ENCODE measurements around the gene ZNF397.

Gene ZNF397

GRCh38 chr18:35278969-35279368, 38.1 kb downstream of the ZNF397 start:
- Histone ChIP-seq H3K4me2 (ENCODE audit: low read depth, low read length, poor library complexity, severe bottlenecking) (no peak overlapping the region), H3F3A (ENCODE audit: insufficient read depth) (no peaks in the 10 kb centered on the region), H3K27me3 (ENCODE audit: low read length) (no peaks in the 10 kb centered on the region), H2AFZ (ENCODE audit: low read depth, low read length, severe bottlenecking) (no peak overlapping the region), H3K9me2 (replicated peaks; ENCODE audit: insufficient read depth, low read length) (no peaks in the 10 kb centered on the region), H3K9ac (ENCODE audit: low read length) (no peak overlapping the region), H3K4me3 (ENCODE audit: insufficient read depth, low read length, poor library complexity, severe bottlenecking) (no peak overlapping the region), H3K79me2 (ENCODE audit: insufficient read depth, low read length) (peaks cover 9% of the 10 kb centered on the region; the same call in 1 of the 2 replicates), H3K9me3 (ENCODE audit: insufficient read depth, low read length) (peaks cover 29% of the 10 kb centered on the region; the same call in 1 of the 2 replicates), H3K27ac (ENCODE audit: low read depth, low read length) (no peak overlapping the region), H3K36me3 (ENCODE audit: low read length) (peaks cover 15% of the 10 kb centered on the region; the same call in 1 of the 2 replicates), H4K20me1 (ENCODE audit: low read depth, low read length) (no peaks in the 10 kb centered on the region)
- TF ChIP-seq EZH2phosphoT487 (conservative IDR thresholded peaks at IDR 0.05; ENCODE audit: low read length), result no peak
- TF ChIP-seq, protein P1, sequence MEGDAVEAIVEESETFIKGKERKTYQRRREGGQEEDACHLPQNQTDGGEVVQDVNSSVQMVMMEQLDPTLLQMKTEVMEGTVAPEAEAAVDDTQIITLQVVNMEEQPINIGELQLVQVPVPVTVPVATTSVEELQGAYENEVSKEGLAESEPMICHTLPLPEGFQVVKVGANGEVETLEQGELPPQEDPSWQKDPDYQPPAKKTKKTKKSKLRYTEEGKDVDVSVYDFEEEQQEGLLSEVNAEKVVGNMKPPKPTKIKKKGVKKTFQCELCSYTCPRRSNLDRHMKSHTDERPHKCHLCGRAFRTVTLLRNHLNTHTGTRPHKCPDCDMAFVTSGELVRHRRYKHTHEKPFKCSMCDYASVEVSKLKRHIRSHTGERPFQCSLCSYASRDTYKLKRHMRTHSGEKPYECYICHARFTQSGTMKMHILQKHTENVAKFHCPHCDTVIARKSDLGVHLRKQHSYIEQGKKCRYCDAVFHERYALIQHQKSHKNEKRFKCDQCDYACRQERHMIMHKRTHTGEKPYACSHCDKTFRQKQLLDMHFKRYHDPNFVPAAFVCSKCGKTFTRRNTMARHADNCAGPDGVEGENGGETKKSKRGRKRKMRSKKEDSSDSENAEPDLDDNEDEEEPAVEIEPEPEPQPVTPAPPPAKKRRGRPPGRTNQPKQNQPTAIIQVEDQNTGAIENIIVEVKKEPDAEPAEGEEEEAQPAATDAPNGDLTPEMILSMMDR (IDR thresholded peaks at IDR 0.05; ENCODE audit: insufficient read depth, low read length, poor library complexity, severe bottlenecking), result no peak

- H3K9me3 ChIP-seq (ENCODE audit: insufficient read depth, low read length), result peaks cover 42% of the 10 kb centered on the region; the same call in 1 of the 2 replicates
Observed at GRCh38 chr18:35282353-35282752, 41.5 kb downstream of the ZNF397 start.

GRCh38 chr18:35283923-35284794, 43.3 kb downstream of the ZNF397 start:
- peaks cover 41% of the 10 kb centered on the region for H3K36me3 ChIP-seq (ENCODE audit: low read length)
- no peak overlapping the region for H2AFZ ChIP-seq (ENCODE audit: low read depth, low read length, severe bottlenecking)
- peaks cover 54% of the 10 kb centered on the region for H3K79me2 ChIP-seq (ENCODE audit: insufficient read depth, low read length)
- H3K9me3 ChIP-seq (ENCODE audit: insufficient read depth, low read length), result peaks cover 30% of the 10 kb centered on the region; the same call in 1 of the 2 replicates
- H4K20me1 ChIP-seq (ENCODE audit: low read depth, low read length), result no peaks in the 10 kb centered on the region
- no peak overlapping the region for H3K4me2 ChIP-seq (ENCODE audit: low read depth, low read length, poor library complexity, severe bottlenecking)
- no peak overlapping the region for H3K4me3 ChIP-seq (ENCODE audit: insufficient read depth, low read length, poor library complexity, severe bottlenecking)
- H3K9ac ChIP-seq (ENCODE audit: low read length), result no peak overlapping the region
- H3K27me3 ChIP-seq (ENCODE audit: low read length), result no peaks in the 10 kb centered on the region
- no peaks in the 10 kb centered on the region for H3F3A ChIP-seq (ENCODE audit: insufficient read depth)
- TF ChIP-seq, protein P1 (IDR thresholded peaks at IDR 0.05; ENCODE audit: insufficient read depth, low read length, poor library complexity, severe bottlenecking), result no peak
- no peak for TF ChIP-seq EZH2phosphoT487 (conservative IDR thresholded peaks at IDR 0.05; ENCODE audit: low read length)
- no peak overlapping the region for H3K27ac ChIP-seq (ENCODE audit: low read depth, low read length)
- no peaks in the 10 kb centered on the region for H3K9me2 ChIP-seq (replicated peaks; ENCODE audit: insufficient read depth, low read length)

More at GRCh38 chr18:35282353-35282752, 41.5 kb downstream of the ZNF397 start:
- H3F3A ChIP-seq (ENCODE audit: insufficient read depth), result no peaks in the 10 kb centered on the region
- H3K9ac ChIP-seq (ENCODE audit: low read length), result no peak overlapping the region
- H3K36me3 ChIP-seq (ENCODE audit: low read length), result peaks cover 41% of the 10 kb centered on the region
- H3K27me3 ChIP-seq (ENCODE audit: low read length), result no peaks in the 10 kb centered on the region
- TF ChIP-seq EZH2phosphoT487 (conservative IDR thresholded peaks at IDR 0.05; ENCODE audit: low read length), result no peak
- TF ChIP-seq, protein P1 (IDR thresholded peaks at IDR 0.05; ENCODE audit: insufficient read depth, low read length, poor library complexity, severe bottlenecking), result no peak
- peaks cover 36% of the 10 kb centered on the region; the same call in 1 of the 2 replicates for H3K79me2 ChIP-seq (ENCODE audit: insufficient read depth, low read length)
- H3K4me2 ChIP-seq (ENCODE audit: low read depth, low read length, poor library complexity, severe bottlenecking), result no peak overlapping the region
- no peaks in the 10 kb centered on the region for H4K20me1 ChIP-seq (ENCODE audit: low read depth, low read length)
- no peaks in the 10 kb centered on the region for H3K9me2 ChIP-seq (replicated peaks; ENCODE audit: insufficient read depth, low read length)
- H2AFZ ChIP-seq (ENCODE audit: low read depth, low read length, severe bottlenecking), result no peak overlapping the region
- H3K27ac ChIP-seq (ENCODE audit: low read depth, low read length), result no peak overlapping the region
- H3K4me3 ChIP-seq (ENCODE audit: insufficient read depth, low read length, poor library complexity, severe bottlenecking), result no peak overlapping the region
